C4-2B (cell line): Measurements from ENCODE around the gene LYRM4.

ENCODE experiments used
- ZFX ChIP-seq: fragments of 450-650 bp; IDR thresholded peaks from 2 replicates; pipeline ENCODE4 v1.6.1; 2017
- TF ChIP-seq, protein P1 (sequence below): fragments of 450-650 bp; conservative IDR thresholded peaks from 2 replicates; pipeline ENCODE4 v1.5.1; 2017; ENCODE audit warnings: mild to moderate bottlenecking

GRCh38 chr6:5138995-5139827 lies 121.5 kb downstream of the LYRM4 start:
- TF ChIP-seq, protein P1, sequence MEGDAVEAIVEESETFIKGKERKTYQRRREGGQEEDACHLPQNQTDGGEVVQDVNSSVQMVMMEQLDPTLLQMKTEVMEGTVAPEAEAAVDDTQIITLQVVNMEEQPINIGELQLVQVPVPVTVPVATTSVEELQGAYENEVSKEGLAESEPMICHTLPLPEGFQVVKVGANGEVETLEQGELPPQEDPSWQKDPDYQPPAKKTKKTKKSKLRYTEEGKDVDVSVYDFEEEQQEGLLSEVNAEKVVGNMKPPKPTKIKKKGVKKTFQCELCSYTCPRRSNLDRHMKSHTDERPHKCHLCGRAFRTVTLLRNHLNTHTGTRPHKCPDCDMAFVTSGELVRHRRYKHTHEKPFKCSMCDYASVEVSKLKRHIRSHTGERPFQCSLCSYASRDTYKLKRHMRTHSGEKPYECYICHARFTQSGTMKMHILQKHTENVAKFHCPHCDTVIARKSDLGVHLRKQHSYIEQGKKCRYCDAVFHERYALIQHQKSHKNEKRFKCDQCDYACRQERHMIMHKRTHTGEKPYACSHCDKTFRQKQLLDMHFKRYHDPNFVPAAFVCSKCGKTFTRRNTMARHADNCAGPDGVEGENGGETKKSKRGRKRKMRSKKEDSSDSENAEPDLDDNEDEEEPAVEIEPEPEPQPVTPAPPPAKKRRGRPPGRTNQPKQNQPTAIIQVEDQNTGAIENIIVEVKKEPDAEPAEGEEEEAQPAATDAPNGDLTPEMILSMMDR = no peak
- no peak for TF ChIP-seq ZFX
